HepG2 (cell line): ENCODE results near the gene EWSR1.
"Not testable (repeated sequence)": the region's sequence is repeated elsewhere in the genome, so short reads cannot be mapped to it uniquely, and the experiment has no call there.

Experiments
- CREB1 ChIP-seq, 2 experiments: fragments of 450-650 bp in 1 of 2; IDR thresholded peaks; 2 replicates each; pipeline ENCODE4 v1.6.1; 2016 to 2017; ENCODE audit warnings: control low read depth in 1 of 2, mild to moderate bottlenecking in 1 of 2, missing compliant biosample characterization in 1 of 2, missing genetic modification characterization in 1 of 2
- KLF9 ChIP-seq: IDR thresholded peaks from 2 replicates; pipeline ENCODE4 v1.6.1; 2016; ENCODE audit warnings: low read depth
- ZNF335 ChIP-seq: sonication (generic); formaldehyde crosslinking; IDR thresholded peaks from 2 replicates; pipeline ENCODE4 v1.4.0; 2020; ENCODE audit warnings: missing genetic modification reagents
- ZNF614 ChIP-seq: IDR thresholded peaks from 2 replicates; pipeline ENCODE4 v1.6.1; 2018; ENCODE audit warnings: missing biosample characterization, missing genetic modification reagents, inconsistent platforms, borderline replicate concordance
- TF ChIP-seq, protein P1 (sequence below): sonication (generic); formaldehyde crosslinking; IDR thresholded peaks from 2 replicates; pipeline ENCODE4 v1.8.0; 2023; ENCODE audit warnings: mild to moderate bottlenecking, missing genetic modification reagents
- TF ChIP-seq, protein P2 (sequence below): sonication (generic); formaldehyde crosslinking; IDR thresholded peaks from 2 replicates; pipeline ENCODE4 v1.4.0; 2020; ENCODE audit warnings: missing genetic modification reagents

DNA sequence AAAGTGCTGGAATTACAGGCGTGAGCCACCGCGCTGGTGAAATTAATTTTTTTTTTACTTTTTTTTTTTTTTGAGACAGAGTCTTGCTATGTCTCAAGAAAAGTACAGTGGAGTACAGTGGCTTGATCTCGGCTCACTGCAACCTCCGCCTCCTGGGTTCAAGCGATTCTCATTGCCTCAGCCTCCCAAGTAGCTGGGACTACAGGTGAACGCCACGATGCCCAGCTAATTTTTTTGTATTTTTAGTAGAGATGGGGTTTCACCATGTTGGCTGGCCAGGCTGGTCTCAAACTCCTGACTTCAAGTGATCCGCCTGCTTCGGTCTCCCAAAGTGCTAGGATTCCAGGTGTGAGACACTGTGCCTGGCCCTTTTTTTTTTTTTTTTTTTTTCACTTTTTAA, 20.2 kb upstream of the EWSR1 start:
- TF ChIP-seq, protein P1, sequence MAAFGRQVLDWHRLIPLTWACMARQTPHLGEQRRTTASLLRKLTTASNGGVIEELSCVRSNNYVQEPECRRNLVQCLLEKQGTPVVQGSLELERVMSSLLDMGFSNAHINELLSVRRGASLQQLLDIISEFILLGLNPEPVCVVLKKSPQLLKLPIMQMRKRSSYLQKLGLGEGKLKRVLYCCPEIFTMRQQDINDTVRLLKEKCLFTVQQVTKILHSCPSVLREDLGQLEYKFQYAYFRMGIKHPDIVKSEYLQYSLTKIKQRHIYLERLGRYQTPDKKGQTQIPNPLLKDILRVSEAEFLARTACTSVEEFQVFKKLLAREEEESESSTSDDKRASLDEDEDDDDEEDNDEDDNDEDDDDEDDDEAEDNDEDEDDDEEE (CRISPR knock-in tag) = not testable (repeated sequence)
- not testable (repeated sequence) for TF ChIP-seq CREB1 (IDR thresholded peaks at IDR 0.05); CREB1 (CRISPR knock-in tag; IDR thresholded peaks at IDR 0.05); KLF9 (CRISPR knock-in tag); ZNF335 (CRISPR knock-in tag); ZNF614
- TF ChIP-seq, protein P2, sequence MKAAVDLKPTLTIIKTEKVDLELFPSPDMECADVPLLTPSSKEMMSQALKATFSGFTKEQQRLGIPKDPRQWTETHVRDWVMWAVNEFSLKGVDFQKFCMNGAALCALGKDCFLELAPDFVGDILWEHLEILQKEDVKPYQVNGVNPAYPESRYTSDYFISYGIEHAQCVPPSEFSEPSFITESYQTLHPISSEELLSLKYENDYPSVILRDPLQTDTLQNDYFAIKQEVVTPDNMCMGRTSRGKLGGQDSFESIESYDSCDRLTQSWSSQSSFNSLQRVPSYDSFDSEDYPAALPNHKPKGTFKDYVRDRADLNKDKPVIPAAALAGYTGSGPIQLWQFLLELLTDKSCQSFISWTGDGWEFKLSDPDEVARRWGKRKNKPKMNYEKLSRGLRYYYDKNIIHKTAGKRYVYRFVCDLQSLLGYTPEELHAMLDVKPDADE (CRISPR knock-in tag) = not testable (repeated sequence)
